Gastrocnemius medialis (tissue), 4 donors: ENCODE data around the gene AMY2A.
"Not testable (repeated sequence)": the region's sequence is repeated elsewhere in the genome, so short reads cannot be mapped to it uniquely, and the experiment has no call there.

Experiments
- POLR2A ChIP-seq, 2 donors: fragments of 450-650 bp; IDR thresholded peaks; one replicate each; pipeline ENCODE4 v1.6.1; 2017; ENCODE audit warnings: antibody characterized with exemption in 2 of 2, mild to moderate bottlenecking in 2 of 2, moderate library complexity in 2 of 2
- TF ChIP-seq, protein P1 (sequence below), 5 experiments: fragments of 450-650 bp in 3 of 5; fragments of 200-600 bp in 2 of 5; sonication (generic) in 2 of 5; IDR thresholded peaks in 4 of 5; conservative IDR thresholded peaks in 1 of 5; 1 replicate in 4 of 5; 2 replicates in 1 of 5; pipeline ENCODE4 v1.5.1; 2016 to 2019; ENCODE audit warnings: antibody characterized with exemption in 5 of 5, mild to moderate bottlenecking in 3 of 5, moderate library complexity in 3 of 5

DNA sequence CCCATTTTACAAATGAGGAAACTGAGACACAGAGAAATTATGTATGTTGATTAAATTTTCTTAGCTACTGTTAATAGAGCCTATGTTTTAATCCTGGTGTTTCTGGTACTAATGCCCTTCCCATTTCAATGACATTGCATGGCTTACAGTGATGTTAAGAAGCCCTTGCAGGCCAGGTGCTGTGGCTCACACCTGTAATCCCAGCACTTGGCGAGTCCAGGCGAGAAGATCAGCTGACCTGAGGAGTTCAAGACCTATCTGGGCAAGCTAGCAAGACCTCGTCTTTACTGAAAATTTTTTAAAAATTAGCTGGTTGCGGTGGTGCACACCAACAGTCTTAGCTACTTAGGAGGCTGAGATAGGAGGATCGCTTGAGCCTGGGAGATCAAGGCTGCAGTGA is 40.4 kb upstream of the AMY2A start:
- TF ChIP-seq, protein P1, sequence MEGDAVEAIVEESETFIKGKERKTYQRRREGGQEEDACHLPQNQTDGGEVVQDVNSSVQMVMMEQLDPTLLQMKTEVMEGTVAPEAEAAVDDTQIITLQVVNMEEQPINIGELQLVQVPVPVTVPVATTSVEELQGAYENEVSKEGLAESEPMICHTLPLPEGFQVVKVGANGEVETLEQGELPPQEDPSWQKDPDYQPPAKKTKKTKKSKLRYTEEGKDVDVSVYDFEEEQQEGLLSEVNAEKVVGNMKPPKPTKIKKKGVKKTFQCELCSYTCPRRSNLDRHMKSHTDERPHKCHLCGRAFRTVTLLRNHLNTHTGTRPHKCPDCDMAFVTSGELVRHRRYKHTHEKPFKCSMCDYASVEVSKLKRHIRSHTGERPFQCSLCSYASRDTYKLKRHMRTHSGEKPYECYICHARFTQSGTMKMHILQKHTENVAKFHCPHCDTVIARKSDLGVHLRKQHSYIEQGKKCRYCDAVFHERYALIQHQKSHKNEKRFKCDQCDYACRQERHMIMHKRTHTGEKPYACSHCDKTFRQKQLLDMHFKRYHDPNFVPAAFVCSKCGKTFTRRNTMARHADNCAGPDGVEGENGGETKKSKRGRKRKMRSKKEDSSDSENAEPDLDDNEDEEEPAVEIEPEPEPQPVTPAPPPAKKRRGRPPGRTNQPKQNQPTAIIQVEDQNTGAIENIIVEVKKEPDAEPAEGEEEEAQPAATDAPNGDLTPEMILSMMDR (IDR thresholded peaks at IDR 0.05 in 4 of 5, conservative IDR thresholded peaks at IDR 0.05 in 1 of 5), result not testable (repeated sequence)
- not testable (repeated sequence) for TF ChIP-seq POLR2A (IDR thresholded peaks at IDR 0.05)
